H1 (cell line): ENCODE data around the gene GSPT1. TPM values are rescaled to one million over a fixed set of nuclear protein-coding genes. Genes with fewer than 3 reads are reported as not detected.

Experiments
- CTCF ChIA-PET: fragments of 300-600 bp; sonication (Branson Sonifier 250); formaldehyde crosslinking; loops from one replicate; lab custom pipeline; 2021; ENCODE audit not compliant: partially characterized antibody; lab: Charles Lee
- POLR2A ChIA-PET: fragments of 300-600 bp; sonication (Branson Sonifier 250); formaldehyde crosslinking; loops from one replicate; lab custom pipeline; 2021; ENCODE audit warnings: inconsistent platforms; ENCODE audit not compliant: partially characterized antibody; lab: Charles Lee
- DNase-seq, 2 experiments: peaks; one replicate each; pipeline versions ENCODE4 v3.0.0 to v3.0.0-alpha.2; 2010 to 2022; ENCODE audit warnings: low spot score in 2 of 2, low read depth in 1 of 2, mixed read lengths in 1 of 2
- FAIRE-seq: peaks from 2 replicates; lab custom pipeline; 2011; peaks lifted over from hg19 to GRCh38; lab: Jason Lieb, UNC
- H2AFZ ChIP-seq: 2 replicates; pipeline ENCODE4 v1.8.1; 2012; ENCODE audit warnings: low read length, inconsistent platforms
- H2AK5ac ChIP-seq: 2 replicates; pipeline ENCODE4 v1.6.1; 2013; ENCODE audit warnings: low read depth, low read length
- H2BK120ac ChIP-seq: replicated peaks from 2 replicates; pipeline ENCODE3; 2013; ENCODE audit warnings: low read depth, low read length, inconsistent platforms
- H2BK12ac ChIP-seq: 2 replicates; pipeline ENCODE4 v1.6.1; 2013; ENCODE audit warnings: low read depth, low read length
- H2BK15ac ChIP-seq: 2 replicates; pipeline ENCODE4 v1.6.1; 2013; ENCODE audit warnings: low read length
- H2BK20ac ChIP-seq: 2 replicates; pipeline ENCODE4 v1.6.1; 2013; ENCODE audit warnings: low read length
- H2BK5ac ChIP-seq: 2 replicates; pipeline ENCODE4 v1.6.1; 2013; ENCODE audit warnings: low read depth, low read length
- H3K14ac ChIP-seq: 2 replicates; pipeline ENCODE4 v1.6.1; 2013; ENCODE audit warnings: inconsistent platforms; ENCODE audit not compliant: insufficient read length
- H3K18ac ChIP-seq: 2 replicates; pipeline ENCODE4 v1.6.1; 2013; ENCODE audit warnings: low read length; ENCODE audit errors: extremely low read depth
- H3K23ac ChIP-seq: 2 replicates; pipeline ENCODE4 v1.6.1; 2013; ENCODE audit warnings: inconsistent platforms; ENCODE audit not compliant: insufficient read length
- H3K23me2 ChIP-seq: 2 replicates; pipeline ENCODE4 v1.6.1; 2013; ENCODE audit warnings: low read depth, low read length
- H3K27ac ChIP-seq: 2 replicates; pipeline ENCODE4 v1.6.1; 2011; ENCODE audit warnings: low read depth, low read length, inconsistent platforms
- H3K27me3 ChIP-seq, 4 experiments: replicated peaks in 1 of 4; 1 replicate in 1 of 4; 2 replicates in 3 of 4; pipeline versions ENCODE4 v1.6.1 to v1.8.1; 2011 to 2013; ENCODE audit warnings: low read length in 3 of 4, mild to moderate bottlenecking in 3 of 4, inconsistent platforms in 2 of 4, mixed read lengths in 2 of 4, moderate library complexity in 1 of 4; ENCODE audit not compliant: control insufficient read depth in 3 of 4, insufficient read depth in 3 of 4; ENCODE audit errors: extremely low read depth in 1 of 4
- H3K36me3 ChIP-seq, 4 experiments: 2 replicates each; pipeline versions ENCODE4 v1.6.1 to v1.8.1; 2011 to 2013; ENCODE audit warnings: mild to moderate bottlenecking in 4 of 4, low read length in 3 of 4, moderate library complexity in 2 of 4, control low read depth in 1 of 4, inconsistent platforms in 1 of 4; ENCODE audit not compliant: insufficient read depth in 4 of 4, control insufficient read depth in 2 of 4
- H3K4ac ChIP-seq: replicated peaks from 2 replicates; pipeline ENCODE3; 2013; ENCODE audit warnings: low read length, low read depth, mixed read lengths, inconsistent platforms; ENCODE audit not compliant: insufficient read length
- H3K4me1 ChIP-seq, 4 experiments: replicated peaks in 1 of 4; 1 replicate in 1 of 4; 2 replicates in 3 of 4; pipeline versions ENCODE4 v1.6.1 to v1.8.1; 2011 to 2013; ENCODE audit warnings: low read length in 3 of 4, inconsistent platforms in 2 of 4, mixed read lengths in 1 of 4; ENCODE audit not compliant: insufficient read depth in 4 of 4, control insufficient read depth in 3 of 4
- H3K4me2 ChIP-seq, 2 experiments: 2 replicates each; pipeline versions ENCODE4 v1.6.1 to v1.8.1; 2011 to 2013; ENCODE audit warnings: low read depth in 2 of 2, low read length in 2 of 2, control low read depth in 1 of 2, inconsistent platforms in 1 of 2, mild to moderate bottlenecking in 1 of 2; ENCODE audit not compliant: insufficient read depth in 1 of 2
- H3K4me3 ChIP-seq, 4 experiments: fragments of 200-600, 300-600 bp in 1 of 4; sonication (generic), shearing (Covaris generic), sonication (Bioruptor Twin) in 1 of 4; 2 replicates each; pipeline versions ENCODE4 v1.5.1 to v1.8.1; 2011 to 2016; ENCODE audit warnings: low read length in 4 of 4, low read depth in 3 of 4, control low read depth in 2 of 4, inconsistent platforms in 2 of 4, mild to moderate bottlenecking in 2 of 4, mixed read lengths in 1 of 4, moderate library complexity in 1 of 4; ENCODE audit not compliant: insufficient read depth in 2 of 4; ENCODE audit errors: extremely low read depth in 1 of 4
- H3K56ac ChIP-seq: replicated peaks from 2 replicates; pipeline ENCODE3; 2013; ENCODE audit warnings: low read depth, mild to moderate bottlenecking, mixed read lengths, low read length, inconsistent platforms; ENCODE audit not compliant: insufficient read length
- H3K79me1 ChIP-seq: 2 replicates; pipeline ENCODE4 v1.6.1; 2013; ENCODE audit warnings: low read depth, low read length, control low read depth
- H3K79me2 ChIP-seq, 2 experiments: 2 replicates each; pipeline versions ENCODE4 v1.6.1 to v1.8.1; 2012 to 2013; ENCODE audit warnings: low read length in 2 of 2, mild to moderate bottlenecking in 2 of 2, inconsistent platforms in 1 of 2; ENCODE audit not compliant: insufficient read depth in 2 of 2, control insufficient read depth in 1 of 2
- H3K9ac ChIP-seq, 4 experiments: replicated peaks in 1 of 4; 1 replicate in 1 of 4; 2 replicates in 3 of 4; pipeline versions ENCODE4 v1.6.1 to v1.8.1; 2011 to 2013; ENCODE audit warnings: low read depth in 3 of 4, low read length in 3 of 4, control low read depth in 2 of 4, mild to moderate bottlenecking in 2 of 4, moderate library complexity in 2 of 4, inconsistent platforms in 1 of 4; ENCODE audit errors: extremely low read depth in 1 of 4
- H3K9me3 ChIP-seq, 2 experiments: 2 replicates each; pipeline versions ENCODE4 v1.6.1 to v1.8.1; 2012 to 2013; ENCODE audit warnings: mild to moderate bottlenecking in 2 of 2, moderate library complexity in 2 of 2, control low read depth in 1 of 2, inconsistent platforms in 1 of 2, low read depth in 1 of 2, low read length in 1 of 2, mixed read lengths in 1 of 2; ENCODE audit not compliant: insufficient read depth in 2 of 2
- H4K20me1 ChIP-seq, 2 experiments: replicated peaks in 1 of 2; 2 replicates each; pipeline versions ENCODE3 to v1.8.1; 2011 to 2013; ENCODE audit warnings: inconsistent platforms in 2 of 2, low read length in 2 of 2, mild to moderate bottlenecking in 1 of 2; ENCODE audit not compliant: insufficient read depth in 2 of 2, control insufficient read depth in 1 of 2
- H4K5ac ChIP-seq: 2 replicates; pipeline ENCODE4 v1.6.1; 2013; ENCODE audit warnings: low read length, low read depth, mixed read lengths, inconsistent platforms; ENCODE audit not compliant: insufficient read length
- H4K8ac ChIP-seq: 2 replicates; pipeline ENCODE4 v1.8.0; 2013; ENCODE audit warnings: mild to moderate bottlenecking, moderate library complexity, low read length, inconsistent platforms; ENCODE audit not compliant: insufficient read depth; ENCODE audit errors: extremely low read depth
- H4K91ac ChIP-seq: replicated peaks from 2 replicates; pipeline ENCODE3; 2013; ENCODE audit warnings: low read length, mixed read lengths, inconsistent platforms; ENCODE audit not compliant: insufficient read length
- RXRA ChIP-seq: IDR thresholded peaks from 2 replicates; pipeline ENCODE4 v1.6.1; 2011; ENCODE audit warnings: low read depth, mild to moderate bottlenecking, low read length, moderate library complexity; ENCODE audit not compliant: insufficient read depth
- WGBS, 2 experiments: shearing (Covaris generic) in 1 of 2; methylation state at CpG; one replicate each; pipeline versions ENCODE4 v1.1.6 to v1.1.7; 2013 to 2015; ENCODE audit warnings: low lambda C conversion rate in 2 of 2, mixed read lengths in 2 of 2, inconsistent platforms in 1 of 2, low coverage in 1 of 2, missing lambda C conversion rate in 1 of 2; ENCODE audit not compliant: insufficient replicate concordance in 2 of 2, insufficient coverage in 1 of 2, insufficient read length in 1 of 2; ENCODE audit errors: extremely low coverage in 1 of 2, missing lambda C conversion rate in 1 of 2; 5-methylcytosine and 5-hydroxymethylcytosine counted together
- polyA plus RNA-seq, 7 experiments: library from polyadenylated mRNA; depleted of rRNA in 3 of 7; stranded (reverse) in 5 of 7; unstranded in 2 of 7; fragments of >200 nt in 5 of 7; fragments of 200-250 nt in 2 of 7; gene quantifications; 1 replicate in 5 of 7; 2 replicates in 1 of 7; 4 replicates in 1 of 7; pipeline versions ENCODE4 v1.2.1 to v1.2.3, GENCODE V29; 2011 to 2013; ENCODE audit warnings: missing spikeins in 2 of 7, mixed read lengths in 2 of 7
- total RNA-seq: library from RNA; stranded (reverse); fragmentation: NEBNext Ultra II Directional; extraction: Animal tissue kit (Norgen Biotek cat#: 25700); gene quantifications from 2 replicates; pipeline ENCODE4 v1.2.1, GENCODE V29; 2021
- TF ChIP-seq, protein P1 (sequence below): IDR thresholded peaks from 2 replicates; pipeline ENCODE4 v1.6.1; 2012; ENCODE audit warnings: inconsistent platforms

Gene GSPT1
- total and polyA plus RNA-seq, 2 of the 8 experiments (the other 6 are each of a cell fraction or from before 2014, with no cell fraction given), result 51.0 to 204 TPM

DNA sequence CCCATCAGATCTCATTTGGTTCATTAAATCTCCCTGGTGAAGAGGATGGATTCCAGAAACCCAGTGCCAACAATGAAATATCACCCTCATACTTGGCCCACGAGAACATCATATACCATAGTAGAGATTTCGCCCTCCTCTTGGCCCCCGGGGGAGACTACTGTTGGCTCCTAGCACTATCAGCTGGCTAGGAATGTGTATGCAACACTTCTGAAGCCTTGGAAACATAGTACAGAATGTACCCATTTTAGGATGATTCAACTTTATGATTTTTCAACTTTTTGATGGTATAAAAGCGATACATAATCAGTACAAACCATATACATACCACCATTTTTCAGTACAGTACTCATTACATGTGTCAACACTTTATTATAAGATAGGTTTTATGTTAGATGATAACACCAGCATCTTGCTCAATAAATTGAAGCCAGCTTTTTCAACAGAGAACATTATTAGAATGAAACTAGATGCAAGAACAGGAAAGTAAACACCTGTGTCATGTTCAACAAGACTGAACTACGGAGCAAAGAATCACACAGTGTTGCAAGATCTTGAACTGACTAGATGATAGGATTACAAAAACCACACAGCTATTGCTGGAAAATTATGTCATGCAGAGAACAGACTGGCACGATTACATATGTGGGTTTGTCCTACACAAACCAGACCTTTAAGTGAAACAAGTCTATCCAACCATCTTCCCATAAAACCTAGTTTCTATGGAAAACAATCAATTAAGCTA lies 81.6 kb downstream of the GSPT1 start:
- DNase-seq (no peak), FAIRE-seq (no peak)
- TF ChIP-seq, protein P1, sequence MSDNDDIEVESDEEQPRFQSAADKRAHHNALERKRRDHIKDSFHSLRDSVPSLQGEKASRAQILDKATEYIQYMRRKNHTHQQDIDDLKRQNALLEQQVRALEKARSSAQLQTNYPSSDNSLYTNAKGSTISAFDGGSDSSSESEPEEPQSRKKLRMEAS, result no peak
- no peak for TF ChIP-seq RXRA
- Histone ChIP-seq H2BK120ac (no peak overlapping the region), H2BK20ac (no peak overlapping the region), H4K20me1 (peaks cover 3 to 5% of the 10 kb centered on the region in 2 experiments), H3K79me2 (no peaks in the 10 kb centered on the region), H3K18ac (no peak overlapping the region), H3K4me3 (no peak overlapping the region), H3K23ac (no peak overlapping the region), H2BK5ac (no peak overlapping the region), H3K4me2 (no peak overlapping the region), H4K91ac (no peak overlapping the region), H2BK15ac (no peak overlapping the region), H3K79me1 (no peaks in the 10 kb centered on the region), H3K27ac (no peak overlapping the region), H2BK12ac (no peak overlapping the region), H3K27me3 (no peaks in the 10 kb centered on the region), H3K36me3 (peaks cover 19 to 31% (median 26%) of the 10 kb centered on the region in 4 experiments), H3K56ac (no peak overlapping the region), H3K4me1 (peaks cover 0 to 5% (median 0%) of the 10 kb centered on the region in 4 experiments; a peak in 1 of 7 replicates), H2AFZ (no peak overlapping the region), H4K5ac (no peak overlapping the region), H3K4ac (no peak overlapping the region), H3K9me3 (no peaks in the 10 kb centered on the region), H3K14ac (no peak overlapping the region), H3K9ac (no peak overlapping the region), H2AK5ac (no peak overlapping the region), H4K8ac (no peak overlapping the region), H3K23me2 (no peaks in the 10 kb centered on the region)
- CTCF ChIA-PET, result interaction anchor here (0.6 kb wide), 1 partner anchor 808 kb away, joined by 3 read pairs; no protein-coding TSS in a partner anchor
- WGBS, 2 experiments, result 84% methylated on average over 6 of the region's 6 CpGs; no CpG with 5 or more reads in 1 of the 2 experiments
- POLR2A ChIA-PET, result interaction anchor here (0.6 to 5.6 kb wide), 4 partner anchors 12 to 452 kb away, joined by 3 to 59 read pairs (median 16); partner anchors contain the start of gene RSL1D1
